Stimulated activated CD4-positive, alpha-beta T cell treated with anti-CD3 and anti-CD28 coated beads, Interleukin-1b, Interleukin-23, amount 100 ng/mL, for 48 hours (primary cell): ENCODE measurements around the gene PHF19.

ENCODE experiments used
- DNase-seq: peaks from one replicate; pipeline ENCODE4 v3.0.0-alpha.2; 2020

Gene PHF19

DNA sequence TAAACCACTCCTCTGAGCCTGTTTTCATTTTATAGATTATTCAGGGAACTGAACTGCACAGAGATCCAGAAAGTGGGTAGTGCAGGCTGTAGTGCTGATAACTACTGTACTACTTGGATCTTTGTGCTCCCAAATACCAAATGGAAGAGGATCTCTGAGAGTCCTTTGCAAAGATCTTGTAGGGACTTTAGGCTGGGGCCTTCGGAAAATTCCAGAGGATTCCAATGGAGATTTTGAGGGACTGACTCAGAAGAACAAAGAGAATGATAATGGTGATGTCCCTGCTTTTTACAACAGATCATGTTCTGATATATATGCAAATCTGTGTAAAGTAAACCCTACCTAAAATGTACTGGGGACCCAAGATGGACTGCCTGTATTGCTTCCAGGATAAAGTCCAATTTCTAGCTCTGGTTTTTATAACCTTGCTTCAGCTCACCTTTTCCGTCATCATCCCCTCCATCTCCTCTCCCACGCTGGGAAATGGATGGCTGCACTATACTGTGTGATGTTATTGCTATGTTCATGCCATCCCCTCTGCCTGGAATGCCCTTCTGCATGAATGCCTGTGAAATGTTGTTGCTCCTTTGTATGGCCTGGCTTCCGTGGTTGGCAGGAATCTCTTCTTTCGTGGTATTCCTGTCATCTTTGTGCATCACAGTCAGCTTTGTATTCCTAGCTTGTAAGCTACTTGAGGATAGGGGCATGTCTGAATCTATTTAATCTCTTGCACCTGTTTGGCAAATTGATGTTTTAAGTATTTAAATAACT, 24.6 kb downstream of the PHF19 start:
- no peak for DNase-seq

DNA sequence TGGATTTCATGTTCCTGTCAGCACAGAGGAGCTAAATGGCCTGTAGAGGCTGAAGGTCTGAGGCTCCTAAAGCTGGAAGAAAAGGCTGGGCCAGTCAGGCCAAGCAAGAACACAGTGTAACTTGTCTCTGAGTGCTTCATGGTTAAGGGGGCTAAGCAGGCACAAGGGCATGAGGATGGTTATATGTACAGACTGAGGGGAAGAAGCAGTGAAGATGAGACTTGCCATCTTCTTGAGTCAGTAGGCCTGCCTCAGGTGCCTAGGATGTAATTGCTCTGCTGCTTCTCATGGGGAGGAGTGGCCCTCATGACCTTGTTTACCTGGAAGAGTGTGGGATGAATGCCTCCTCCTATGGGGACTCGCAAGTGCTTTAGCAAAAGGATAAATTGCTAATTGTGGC, 25.5 kb downstream of the PHF19 start:
- no peak for DNase-seq

DNA sequence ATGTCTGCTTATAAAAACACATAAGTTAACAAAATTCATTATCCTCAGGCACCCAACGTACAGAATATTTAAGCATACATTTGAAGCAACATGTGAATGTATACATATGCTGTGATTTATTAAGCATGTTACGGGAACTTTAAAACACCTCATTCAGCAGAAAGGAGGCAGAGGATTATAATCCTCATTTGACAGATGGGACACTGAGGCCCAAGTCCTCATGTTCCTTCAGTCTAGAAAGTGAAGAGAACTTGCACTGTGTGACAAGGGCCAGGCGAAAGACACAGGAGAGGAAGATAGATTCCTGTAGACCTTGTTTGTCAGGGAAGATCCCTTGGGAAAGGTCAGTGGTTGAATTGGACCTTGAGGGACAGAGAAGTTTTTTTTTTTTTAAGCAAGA, 26.7 kb downstream of the PHF19 start:
- DNase-seq, result no peak

DNA sequence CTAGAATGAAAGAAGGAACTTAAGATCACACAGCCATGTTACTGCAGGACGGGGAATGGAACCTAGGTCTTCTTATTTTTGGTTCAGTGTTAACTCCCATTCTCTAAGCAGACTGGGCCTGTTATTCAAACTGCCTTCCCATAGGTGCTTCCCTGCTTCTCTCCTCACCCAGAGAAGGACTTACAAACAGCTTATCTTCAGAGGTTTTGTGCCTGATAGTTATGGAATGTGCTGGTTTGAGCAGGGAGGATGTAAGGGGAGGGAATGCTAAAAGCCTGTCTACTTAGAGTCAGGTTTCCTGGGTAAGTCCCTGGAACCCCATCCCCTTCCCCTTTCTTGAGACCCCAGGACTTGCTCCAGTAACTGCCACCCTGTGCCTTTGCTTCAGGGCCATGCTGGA, 30.1 kb downstream of the PHF19 start:
- DNase-seq, result no peak

DNA sequence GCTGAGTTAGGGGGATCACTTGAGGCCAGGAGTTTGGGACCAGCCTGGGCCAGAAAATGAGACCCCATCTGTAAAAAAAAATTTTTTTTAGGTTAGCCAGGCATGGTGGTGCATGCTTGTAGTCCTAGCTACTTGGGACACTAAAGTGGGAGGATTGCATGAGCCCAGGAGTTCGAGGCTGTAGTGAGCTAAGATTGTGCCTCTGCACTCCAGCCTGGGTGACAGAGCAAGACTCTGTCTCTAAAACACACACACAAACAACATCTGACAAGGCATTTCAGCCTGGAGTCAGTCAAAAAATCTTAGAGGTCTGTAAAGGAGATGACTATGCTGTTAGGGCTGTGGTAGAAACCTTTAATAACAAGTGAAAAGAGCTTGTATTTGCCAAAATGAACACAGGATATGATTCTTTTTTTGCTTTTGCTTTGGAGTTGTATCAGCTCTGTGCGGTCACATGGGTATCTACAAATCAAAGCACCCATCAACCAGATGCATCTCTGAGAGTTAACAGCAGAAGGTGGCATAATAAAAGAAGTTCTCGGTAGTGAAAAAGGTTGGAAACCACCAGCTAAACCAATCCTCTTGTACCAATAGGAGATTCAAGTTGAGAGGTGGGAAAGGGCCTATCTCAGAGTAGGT, 30.6 kb downstream of the PHF19 start:
- DNase-seq, result no peak

DNA sequence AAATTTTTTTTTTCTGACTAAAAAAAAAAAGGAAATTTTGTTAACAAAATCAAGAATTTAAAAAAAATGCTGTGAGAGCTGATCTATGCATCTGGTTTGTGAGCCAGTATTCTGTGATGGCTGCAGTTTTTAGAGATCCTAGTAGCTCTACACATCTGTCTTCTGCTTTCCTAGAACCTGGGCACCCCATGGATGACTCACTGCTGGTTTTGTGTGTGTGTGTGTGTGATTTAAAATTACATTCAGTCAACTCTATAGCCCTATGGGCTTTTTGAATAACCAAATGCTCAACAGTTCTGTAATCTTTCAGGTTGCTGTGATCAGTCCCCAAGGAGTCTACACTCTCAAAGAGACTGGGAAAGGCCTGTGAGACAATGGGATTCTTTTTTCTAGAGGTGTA, 31.7 kb downstream of the PHF19 start:
- peak; percentile 70 for DNase-seq

DNA sequence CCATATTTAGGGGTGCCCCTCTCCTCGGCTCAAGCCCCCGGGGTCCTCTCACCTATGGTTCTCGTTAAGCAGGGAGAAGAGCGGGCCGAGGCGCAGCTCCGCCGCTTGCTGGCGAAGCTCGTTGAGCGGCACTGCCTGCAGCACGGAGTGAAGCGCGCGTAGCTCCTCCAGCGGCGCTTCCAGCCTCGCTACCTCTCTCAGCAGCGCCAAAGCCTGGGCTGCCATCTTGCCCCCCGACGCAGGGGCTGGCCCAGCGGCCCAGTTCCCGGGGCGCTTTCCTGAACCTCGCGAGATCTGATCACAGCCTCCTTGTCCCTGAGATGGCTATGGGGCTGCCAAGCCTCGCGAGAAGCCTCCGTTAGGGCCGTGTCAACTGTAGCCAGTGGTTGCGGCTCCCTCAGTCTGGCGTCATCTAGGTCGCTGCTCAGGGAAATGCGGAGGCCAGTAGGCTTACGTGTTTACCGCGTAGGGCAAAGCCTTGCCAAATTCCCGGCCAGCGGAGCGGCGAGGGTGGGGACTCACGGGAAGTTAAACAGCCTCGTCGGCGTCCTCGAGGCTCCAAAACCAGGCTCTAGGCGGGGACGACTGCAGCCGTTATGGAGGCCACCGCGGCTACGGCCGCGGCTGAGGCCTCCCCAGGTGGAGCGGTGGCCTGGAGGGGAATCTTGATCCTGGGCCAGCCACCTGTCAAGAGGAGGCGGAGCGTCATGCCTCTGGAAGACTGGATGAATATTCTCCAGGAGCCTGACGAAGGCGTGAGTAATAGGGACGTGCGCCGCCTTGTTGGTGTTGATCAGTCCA, 34.1 kb downstream of the PHF19 start, which contains the start of gene PSMD5:
Gene PSMD5 (minus strand): TSS at position 238 of the 801 bp plus-strand sequence. CDS start 13 bp downstream, at position 225.
- DNase-seq, result peak; percentile 98

DNA sequence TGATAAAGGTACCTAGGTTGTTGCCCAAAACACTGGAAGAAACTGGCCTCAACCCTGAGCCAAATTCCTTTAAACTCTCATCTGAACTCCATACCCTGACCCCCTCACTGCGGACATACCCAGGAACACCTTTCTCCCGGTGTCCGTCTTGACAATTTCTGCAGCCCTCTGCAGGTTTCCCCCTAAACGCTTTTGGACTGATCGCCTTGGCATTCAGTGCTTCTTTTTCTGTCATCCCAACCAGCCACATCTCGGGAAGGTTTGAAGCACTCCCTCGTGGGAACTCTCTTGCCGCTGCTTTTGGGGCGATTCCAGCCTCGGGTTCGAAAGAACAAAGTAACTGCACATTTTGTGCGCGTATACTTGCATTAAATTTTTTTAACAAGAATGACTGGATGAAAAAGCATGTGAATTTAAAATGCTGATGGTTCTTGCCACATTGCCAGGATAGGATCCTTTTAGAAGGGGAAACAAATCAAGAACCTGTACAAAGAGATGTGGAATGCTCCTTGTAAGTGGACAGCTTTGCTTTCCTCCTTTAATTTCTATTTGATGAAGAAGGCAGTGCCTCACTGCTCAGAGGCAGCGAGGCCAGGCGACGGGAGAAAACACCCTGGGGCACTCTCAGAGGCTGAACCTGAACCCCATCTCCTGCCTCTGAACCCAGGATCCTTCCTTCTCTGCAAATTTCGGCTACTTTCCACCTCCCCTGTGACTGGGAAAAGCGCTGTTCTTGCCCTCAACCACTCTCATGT, 34.9 kb downstream of the PHF19 start:
- no peak for DNase-seq

DNA sequence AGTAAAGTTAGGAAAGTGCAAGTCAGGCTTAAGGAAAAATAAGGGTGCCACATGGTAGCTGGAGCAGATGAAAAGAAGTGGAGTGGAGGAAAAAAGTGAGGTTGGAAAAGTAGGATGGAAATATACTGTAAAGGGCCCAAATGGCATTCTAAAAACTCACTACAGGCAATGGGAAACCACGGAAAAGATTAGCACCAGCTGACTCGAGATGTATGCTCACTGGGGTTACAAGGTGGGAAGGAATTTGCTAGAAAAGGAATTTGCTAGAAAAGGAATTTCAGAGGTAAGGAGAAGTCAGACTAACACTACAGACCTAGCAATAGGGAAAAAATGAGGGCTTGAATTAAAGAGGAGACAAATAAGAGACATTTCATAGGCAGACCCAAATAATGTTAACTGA, 37.8 kb downstream of the PHF19 start:
- no peak for DNase-seq

DNA sequence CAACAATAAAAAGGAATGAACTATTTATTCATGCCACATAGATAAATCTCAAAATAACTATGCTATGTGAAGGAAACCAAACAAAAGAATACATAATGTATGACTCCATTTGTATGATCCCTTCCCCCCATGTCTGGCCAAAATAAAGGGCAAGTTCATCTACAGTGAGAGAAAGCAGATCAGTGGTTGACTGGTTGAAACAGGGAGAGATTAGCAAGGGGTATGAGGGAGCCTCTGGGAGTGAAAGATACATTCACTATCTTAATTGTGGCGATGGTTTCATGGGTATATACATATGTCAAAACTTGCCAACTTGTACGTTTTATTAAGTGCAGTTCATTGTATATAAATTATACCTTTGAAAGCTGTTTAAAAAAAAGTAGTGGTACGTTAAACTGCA, 39.1 kb downstream of the PHF19 start:
- no peak for DNase-seq

DNA sequence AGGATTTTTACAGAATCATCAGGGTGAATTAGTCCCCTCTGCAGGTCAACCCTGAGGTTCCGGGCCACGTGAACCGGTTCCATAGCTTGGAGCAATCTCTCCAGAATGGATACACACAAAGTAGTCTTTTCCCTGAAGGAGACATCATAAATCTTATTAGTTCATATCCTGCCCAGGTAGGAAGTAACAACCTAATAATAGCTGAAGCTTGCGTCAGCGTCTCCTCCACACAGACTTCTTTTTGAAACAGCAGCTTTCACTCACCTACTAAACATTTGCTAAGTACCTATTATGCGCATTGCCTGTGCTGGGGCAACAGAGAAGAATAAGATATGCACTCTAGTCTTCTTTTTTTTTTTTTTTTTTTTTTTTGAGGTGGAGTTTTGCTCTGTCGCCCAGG, 43.7 kb downstream of the PHF19 start:
- DNase-seq, result no peak

DNA sequence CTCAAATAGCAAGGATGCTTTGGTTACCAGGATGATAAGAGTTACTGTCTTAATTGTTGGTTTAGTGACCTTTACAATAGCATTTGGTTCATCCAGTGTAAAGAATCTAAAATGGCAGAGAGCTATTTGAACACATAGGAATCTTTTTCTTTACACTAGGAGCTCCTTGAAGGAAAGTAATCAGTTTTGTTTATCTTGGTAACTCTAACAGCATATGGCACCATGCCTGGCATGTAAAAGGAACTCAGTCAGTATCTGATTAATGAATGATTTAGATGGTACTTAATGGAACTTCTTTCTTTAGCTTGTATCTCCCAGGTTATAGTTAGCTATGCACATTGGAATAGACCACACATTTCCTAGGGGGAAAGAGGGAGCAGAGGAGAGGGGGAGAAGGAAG, 44.2 kb downstream of the PHF19 start:
- no peak for DNase-seq

DNA sequence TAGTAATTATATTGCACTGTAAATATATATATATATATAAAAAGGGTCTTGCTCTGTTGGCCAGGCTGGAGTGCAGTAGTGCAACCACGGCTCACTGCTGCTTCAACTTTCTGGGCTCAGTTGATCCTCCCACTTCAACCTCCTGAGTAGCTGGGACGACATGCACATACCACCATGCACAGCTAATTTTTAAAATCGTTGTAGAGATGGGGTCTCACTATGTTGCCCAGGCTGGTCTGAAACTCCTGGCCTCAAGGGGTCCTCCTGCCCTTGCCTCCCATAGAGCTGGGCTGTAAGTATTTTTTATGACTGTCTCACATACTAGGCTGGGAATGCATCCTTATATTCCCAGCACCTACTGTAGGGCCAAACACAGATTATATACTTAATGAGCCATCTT, 46.1 kb downstream of the PHF19 start:
- no peak for DNase-seq

DNA sequence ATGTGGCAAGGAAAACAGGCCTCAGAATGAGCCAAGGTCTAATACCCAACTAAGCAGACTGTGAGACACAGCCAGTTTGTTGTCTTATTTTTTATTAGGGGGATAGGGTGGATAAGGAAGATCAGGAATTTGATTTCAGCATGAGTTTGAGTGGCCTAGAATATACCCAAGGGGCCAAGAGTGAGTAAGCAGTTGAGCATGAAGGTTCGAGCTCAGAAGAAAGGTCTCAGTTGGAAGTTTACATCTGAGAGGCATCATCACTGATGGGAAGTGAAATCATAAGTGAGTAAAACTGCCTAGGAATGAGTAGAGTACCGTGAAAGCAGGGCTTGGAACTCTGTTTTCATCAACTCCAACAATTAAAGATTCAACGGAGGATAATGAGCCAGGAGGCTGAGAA, 46.8 kb downstream of the PHF19 start:
- no peak for DNase-seq

DNA sequence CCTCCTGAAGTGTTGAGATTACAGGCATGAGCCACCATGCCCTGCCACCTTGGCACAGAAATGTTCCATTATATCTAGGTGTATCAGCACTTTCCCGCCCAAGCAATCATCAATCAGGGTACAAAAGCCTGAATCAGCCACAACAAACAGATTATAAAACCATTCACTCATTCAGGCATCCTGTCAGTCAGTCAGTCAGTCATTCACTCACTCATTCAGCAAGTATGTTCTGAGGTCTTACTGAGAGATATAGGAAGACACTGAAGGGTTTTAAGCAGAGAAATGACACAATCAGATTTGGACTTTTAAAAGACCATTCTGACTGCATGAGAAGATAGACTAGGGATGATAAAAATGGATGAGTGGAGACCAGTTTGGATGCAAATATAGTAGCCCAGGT, 47.3 kb downstream of the PHF19 start:
- DNase-seq, result no peak

DNA sequence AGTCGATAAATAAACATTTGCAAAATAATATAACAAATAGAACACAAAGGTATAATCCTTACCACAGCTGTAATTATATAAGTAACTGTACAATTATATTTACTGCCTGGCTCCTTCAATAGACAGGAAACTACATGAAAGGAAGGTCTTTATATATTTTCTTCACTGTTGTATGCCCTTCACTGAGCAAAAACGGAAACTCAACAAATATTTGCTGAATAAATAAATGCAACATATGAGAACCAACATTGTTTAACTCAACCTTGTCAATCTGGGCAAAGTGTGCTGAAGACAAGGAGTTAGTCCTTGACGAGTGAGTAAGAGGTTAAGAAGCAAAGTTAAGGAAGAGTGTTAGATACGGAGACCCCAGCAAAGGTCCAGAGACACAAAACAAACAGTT, 56.9 kb downstream of the PHF19 start:
- DNase-seq, result no peak

DNA sequence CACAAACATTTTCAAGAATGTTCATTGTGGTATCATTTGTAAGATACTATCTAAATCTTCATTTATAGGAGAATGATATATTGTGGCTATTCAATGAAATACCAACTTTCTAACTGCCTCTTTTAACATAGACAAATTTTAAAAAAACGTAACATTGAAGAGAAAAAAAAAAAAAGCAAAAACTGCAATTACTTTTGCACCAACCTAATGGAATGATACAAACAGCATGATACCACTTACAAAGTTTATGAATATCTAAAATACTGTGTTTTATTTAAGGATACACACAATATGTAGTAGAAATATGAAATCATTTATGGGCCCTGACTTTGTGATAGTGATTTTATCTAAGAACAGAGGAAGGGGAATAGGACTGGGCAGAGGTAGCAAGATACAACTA, 58.4 kb downstream of the PHF19 start:
- no peak for DNase-seq

DNA sequence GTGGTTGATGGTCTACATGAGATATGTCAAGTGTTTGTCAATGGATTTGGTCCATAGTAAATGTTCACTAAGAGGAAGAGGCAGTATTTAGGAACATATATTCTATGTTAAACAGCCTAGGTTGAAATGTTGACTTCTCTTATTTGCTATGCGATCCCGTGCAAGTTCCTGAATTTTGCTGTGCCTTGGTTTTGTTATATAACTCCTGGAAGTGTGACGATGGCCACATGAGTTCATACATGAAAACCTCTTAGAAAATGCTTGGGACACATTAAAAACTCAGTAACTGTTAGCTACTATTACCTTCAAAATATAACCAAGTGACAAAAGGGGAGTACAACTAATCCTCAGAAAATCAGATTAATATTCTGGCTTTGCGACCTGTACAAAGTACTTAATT, 61.9 kb downstream of the PHF19 start:
- DNase-seq, result no peak

DNA sequence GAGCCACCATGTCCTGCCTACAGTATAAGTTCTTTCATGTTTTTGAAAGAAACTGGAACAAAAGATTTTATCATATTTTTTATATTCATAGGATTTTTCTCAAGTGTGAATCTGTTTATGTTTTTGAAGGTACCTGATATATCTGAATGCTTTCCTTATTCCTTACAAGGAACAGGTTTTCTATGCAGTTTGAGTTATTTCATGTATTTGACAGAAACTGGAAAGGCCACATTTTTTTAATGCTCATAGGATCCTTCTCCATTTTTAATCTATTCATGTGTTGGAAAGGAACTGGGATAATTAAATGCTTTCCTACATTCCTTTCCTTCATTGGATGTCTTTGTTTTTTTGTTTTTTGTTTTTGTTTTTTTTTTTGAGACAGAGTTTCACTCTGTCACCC, 68.1 kb downstream of the PHF19 start:
- DNase-seq, result no peak

DNA sequence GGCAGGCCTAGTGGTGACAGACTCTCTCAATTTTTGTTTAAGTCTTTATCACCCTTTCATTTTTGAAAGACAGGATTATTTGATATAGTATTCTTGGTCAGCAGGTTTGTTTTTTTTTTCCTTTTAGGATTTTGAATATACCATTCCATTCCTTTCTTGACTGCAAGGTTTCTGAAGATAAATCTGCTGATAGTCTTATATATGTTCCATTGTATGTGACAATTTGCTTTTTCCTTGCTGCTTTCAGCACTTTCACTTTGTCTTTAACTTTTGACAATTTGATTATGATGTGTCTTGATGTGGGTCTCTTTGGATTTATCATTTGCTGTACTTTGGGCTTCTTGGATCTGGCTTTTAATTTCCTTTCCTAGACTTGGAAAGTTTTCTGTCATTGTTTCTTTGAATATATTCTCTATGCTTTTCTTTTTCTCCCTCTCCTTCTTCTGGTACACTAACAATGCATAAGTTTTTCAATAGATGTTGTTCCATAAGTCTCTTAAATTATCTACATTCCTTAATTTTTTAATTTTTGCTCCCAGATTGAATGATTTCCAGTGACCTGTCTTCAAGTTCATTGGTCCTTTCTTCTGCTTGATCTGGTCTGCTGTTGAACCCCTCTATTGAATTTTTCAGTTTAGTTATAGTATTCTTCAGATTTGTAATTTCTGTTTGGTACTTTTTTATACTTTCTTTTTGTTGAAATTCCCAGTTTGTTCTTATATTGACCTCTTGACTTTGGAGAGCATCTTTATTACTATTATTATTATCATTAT, 69.2 kb downstream of the PHF19 start:
- no peak for DNase-seq
